Measurements from ENCODE around the gene PRSS56. TPM values are rescaled to one million over a fixed set of nuclear protein-coding genes. Genes with fewer than 3 reads are reported as not detected.
"Not testable (repeated sequence)": the region's sequence is repeated elsewhere in the genome, so short reads cannot be mapped to it uniquely, and the experiment has no call there.

PRSS56 gene
- total RNA-seq, 2 experiments from 2014 or later = not detected

- Mint-ChIP-seq H3K4me3 (no peak overlapping the region), H3K27me3 (no peaks in the 10 kb centered on the region), H3K9me3 (no peaks in the 10 kb centered on the region), H3K4me1 (ENCODE audit: low read depth) (no peaks in the 10 kb centered on the region), H3K27ac (no peak overlapping the region), H3K36me3 (peaks cover 43% of the 10 kb centered on the region)
- CTCF ChIA-PET = no interaction called here
- DNase-seq = no peak
- intact Hi-C loops (cut with micrococcal nuclease) = no loop called here
- POLR2A ChIA-PET = no interaction called here
These were observed 43.4 kb downstream of the PRSS56 start for GRCh38 chr2:232563580-232563979.

GRCh38 chr2:232567721-232568120 is 47.5 kb downstream of the PRSS56 start:
- Mint-ChIP-seq H3K4me1 (ENCODE audit: low read depth) (no peaks in the 10 kb centered on the region), H3K36me3 (peaks cover 44% of the 10 kb centered on the region), H3K27ac (no peak overlapping the region), H3K27me3 (no peaks in the 10 kb centered on the region), H3K9me3 (no peaks in the 10 kb centered on the region), H3K4me3 (no peak overlapping the region)
- DNase-seq = no peak
- ChIA-PET POLR2A (no interaction called here), CTCF (interaction anchor here (0.6 kb wide), 1 partner anchor 341 kb away, joined by 3 read pairs; no protein-coding TSS in a partner anchor)
- intact Hi-C loops (cut with micrococcal nuclease) = no loop called here

GRCh38 chr2:232568161-232568560 is 48.0 kb downstream of the PRSS56 start:
- no peak overlapping the region for H3K4me3 Mint-ChIP-seq
- no peaks in the 10 kb centered on the region for H3K4me1 Mint-ChIP-seq (ENCODE audit: low read depth)
- no peak for DNase-seq
- no peak overlapping the region for H3K27ac Mint-ChIP-seq
- H3K36me3 Mint-ChIP-seq = peaks cover 44% of the 10 kb centered on the region
- no peaks in the 10 kb centered on the region for H3K27me3 Mint-ChIP-seq
- intact Hi-C loops (cut with micrococcal nuclease) = no loop called here
- CTCF ChIA-PET = interaction anchor here (0.6 kb wide), 1 partner anchor 341 kb away, joined by 3 read pairs; no protein-coding TSS in a partner anchor
- H3K9me3 Mint-ChIP-seq = no peaks in the 10 kb centered on the region
- POLR2A ChIA-PET = no interaction called here

- no peak overlapping the region for H3K27ac Mint-ChIP-seq
- DNase-seq = no peak
- no peak overlapping the region for H3K4me3 Mint-ChIP-seq
- no peaks in the 10 kb centered on the region for H3K27me3 Mint-ChIP-seq
- H3K4me1 Mint-ChIP-seq (ENCODE audit: low read depth) = no peaks in the 10 kb centered on the region
- CTCF ChIA-PET = no interaction called here
- peaks cover 48% of the 10 kb centered on the region for H3K36me3 Mint-ChIP-seq
- intact Hi-C loops (cut with micrococcal nuclease) = no loop called here
- H3K9me3 Mint-ChIP-seq = no peaks in the 10 kb centered on the region
- POLR2A ChIA-PET = no interaction called here
These were observed 49.4 kb downstream of the PRSS56 start for GRCh38 chr2:232569541-232569940.

GRCh38 chr2:232570481-232570880 is 50.3 kb downstream of the PRSS56 start:
- POLR2A ChIA-PET; CTCF ChIA-PET; intact Hi-C loops (cut with micrococcal nuclease): not testable (repeated sequence)

GRCh38 chr2:232571026-232571474 is 50.9 kb downstream of the PRSS56 start:
- ChIA-PET POLR2A (no interaction called here), CTCF (no interaction called here)
- Mint-ChIP-seq H3K9me3 (no peaks in the 10 kb centered on the region), H3K27ac (no peak overlapping the region), H3K27me3 (no peaks in the 10 kb centered on the region), H3K36me3 (peaks cover 42% of the 10 kb centered on the region), H3K4me3 (no peak overlapping the region), H3K4me1 (ENCODE audit: low read depth) (no peaks in the 10 kb centered on the region)
- no peak for DNase-seq
- intact Hi-C loops (cut with micrococcal nuclease) = no loop called here

More at GRCh38 chr2:232570481-232570880, 50.3 kb downstream of the PRSS56 start:
- not testable (repeated sequence) for H3K9me3 Mint-ChIP-seq; H3K27ac Mint-ChIP-seq; H3K4me1 Mint-ChIP-seq (ENCODE audit: low read depth); H3K27me3 Mint-ChIP-seq; H3K4me3 Mint-ChIP-seq; DNase-seq
- peaks cover 44% of the 10 kb centered on the region for H3K36me3 Mint-ChIP-seq

- Mint-ChIP-seq H3K4me1 (ENCODE audit: low read depth) (no peaks in the 10 kb centered on the region), H3K27me3 (no peaks in the 10 kb centered on the region), H3K4me3 (no peak overlapping the region), H3K36me3 (peaks cover 30% of the 10 kb centered on the region), H3K9me3 (no peaks in the 10 kb centered on the region), H3K27ac (no peak overlapping the region)
- intact Hi-C loops (cut with micrococcal nuclease) = no loop called here
- CTCF ChIA-PET = interaction anchor here (0.6 to 1.1 kb wide), 2 partner anchors 38 to 94 kb away, joined by 3 read pairs; no protein-coding TSS in a partner anchor
- POLR2A ChIA-PET = no interaction called here
- DNase-seq = no peak
These were observed 52.9 kb downstream of the PRSS56 start for GRCh38 chr2:232573042-232573441.

GRCh38 chr2:232573771-232574435 is 53.7 kb downstream of the PRSS56 start:
- POLR2A ChIA-PET = no interaction called here

GRCh38 chr2:232574674-232575403 is 54.7 kb downstream of the PRSS56 start:
- Mint-ChIP-seq H3K27me3 (no peaks in the 10 kb centered on the region), H3K27ac (no peak overlapping the region), H3K9me3 (no peaks in the 10 kb centered on the region), H3K36me3 (peaks cover 21% of the 10 kb centered on the region), H3K4me1 (ENCODE audit: low read depth) (peaks cover under 1% of the 10 kb centered on the region), H3K4me3 (no peak overlapping the region)
- POLR2A ChIA-PET = no interaction called here
- CTCF ChIA-PET = no interaction called here
- no peak for DNase-seq
- intact Hi-C loops (cut with micrococcal nuclease) = no loop called here

More at GRCh38 chr2:232573771-232574435, 53.7 kb downstream of the PRSS56 start:
- intact Hi-C loops (cut with micrococcal nuclease) = no loop called here
- CTCF ChIA-PET = no interaction called here
- Mint-ChIP-seq H3K36me3 (peaks cover 26% of the 10 kb centered on the region), H3K27me3 (no peaks in the 10 kb centered on the region), H3K4me1 (ENCODE audit: low read depth) (no peaks in the 10 kb centered on the region), H3K9me3 (no peaks in the 10 kb centered on the region), H3K27ac (no peak overlapping the region), H3K4me3 (no peak overlapping the region)
- no peak for DNase-seq

Other genes with a start within 250 kb of the PRSS56 start
- gene ALPP, start 141.6 kb upstream of the PRSS56 start, total RNA-seq = not detected
- not detected for gene ALPG, start 113.5 kb upstream of the PRSS56 start, total RNA-seq
- gene ALPI, start 64.2 kb upstream of the PRSS56 start, total RNA-seq = not detected
- under 1 TPM in 1 of 2 experiments, not detected in 1; 0.10 TPM for gene ECEL1, start 32.6 kb upstream of the PRSS56 start, total RNA-seq
- gene CHRND, start 5.8 kb downstream of the PRSS56 start, total RNA-seq = not detected
- not detected for gene CHRNG, start 19.3 kb downstream of the PRSS56 start, total RNA-seq
- 1 to 10 TPM; 5.8 to 7.2 TPM for gene TIGD1, start 30.2 kb downstream of the PRSS56 start, total RNA-seq
- 10 to 100 TPM; 51.7 to 55.7 TPM for gene EIF4E2, start 30.3 kb downstream of the PRSS56 start, total RNA-seq
- 1 to 10 TPM in 1 of 2 experiments, under 1 TPM in 1; 0.61 to 1.2 TPM for gene EFHD1, start 113.2 kb downstream of the PRSS56 start, total RNA-seq
- 10 to 100 TPM; 50.0 to 51.4 TPM for gene GIGYF2, start 176.9 kb downstream of the PRSS56 start, total RNA-seq